Eye (tissue), 1 donor: ENCODE measurements around the gene PPARD.

Source experiments
- DNase-seq: peaks from one replicate; pipeline ENCODE4 v3.0.0-alpha.2; 2015

The PPARD gene

DNA sequence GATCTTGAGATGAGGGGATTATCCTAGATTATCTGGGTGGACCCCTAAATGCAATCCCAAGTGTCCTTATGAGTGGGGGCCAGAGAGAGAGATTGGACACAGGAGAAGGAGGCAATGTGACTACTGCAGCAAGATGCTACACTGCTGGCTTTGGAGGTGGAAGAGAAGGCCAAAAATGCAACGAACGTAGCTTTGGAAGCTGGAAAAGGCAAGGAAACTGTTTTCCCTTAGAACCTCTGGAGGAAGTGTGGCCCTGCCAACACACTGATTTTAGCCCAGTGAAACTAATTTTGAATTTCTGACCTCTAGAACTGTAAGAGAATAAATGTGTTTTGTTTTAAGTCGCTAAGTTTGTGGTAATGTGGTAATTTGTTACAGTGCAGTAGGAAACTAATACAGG lies 15.7 kb downstream of the PPARD start:
- peak; percentile 22 for DNase-seq

DNA sequence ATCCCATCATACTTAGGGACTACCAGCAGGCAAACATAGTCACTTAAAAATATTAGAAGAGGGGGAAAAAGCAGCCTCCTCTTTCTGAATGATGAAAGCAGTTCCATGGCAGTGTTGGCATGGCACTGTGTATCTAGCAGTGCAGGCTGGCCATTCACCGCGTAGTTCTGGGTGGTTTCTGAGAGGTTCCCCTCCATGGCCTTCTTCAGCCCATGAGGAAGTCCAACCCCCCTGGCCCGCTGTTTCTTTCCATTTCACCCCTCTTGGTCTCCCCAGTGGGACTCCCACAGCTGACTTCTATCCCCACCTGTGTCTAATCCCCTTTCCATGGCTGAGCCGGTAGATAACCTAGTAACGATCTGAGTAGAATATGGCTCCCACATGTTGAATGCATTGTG lies 17.0 kb downstream of the PPARD start:
- DNase-seq = no peak

DNA sequence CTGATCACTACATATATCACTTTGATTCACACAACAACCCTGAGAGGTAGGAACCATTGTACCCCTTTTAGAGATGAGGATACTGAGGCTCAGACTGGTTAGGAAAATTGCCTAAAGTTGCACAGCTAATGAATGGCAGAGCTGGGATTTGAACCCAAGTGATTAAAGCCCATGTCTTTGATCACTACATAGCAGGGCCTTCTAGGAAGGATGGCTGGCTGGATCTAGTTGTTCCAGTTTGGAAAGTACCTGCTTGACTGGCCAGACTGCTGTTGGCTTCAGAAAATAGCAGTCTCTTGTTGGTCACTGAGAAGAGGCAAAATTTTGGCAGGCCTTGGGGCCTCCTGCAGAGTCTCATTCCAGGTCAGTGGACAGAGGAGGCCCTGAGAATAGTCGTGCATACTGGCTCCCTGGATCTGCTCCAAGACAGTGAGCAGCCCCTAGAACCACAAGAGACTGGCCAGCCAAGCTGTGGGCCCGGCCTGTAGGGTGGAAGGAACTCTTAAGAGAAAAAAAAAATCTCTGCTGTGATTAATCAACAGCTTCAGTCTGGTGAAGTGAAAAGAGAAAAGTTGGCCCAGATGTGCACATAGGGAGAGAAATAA lies 17.5 kb downstream of the PPARD start:
- peak; percentile 53 for DNase-seq

DNA sequence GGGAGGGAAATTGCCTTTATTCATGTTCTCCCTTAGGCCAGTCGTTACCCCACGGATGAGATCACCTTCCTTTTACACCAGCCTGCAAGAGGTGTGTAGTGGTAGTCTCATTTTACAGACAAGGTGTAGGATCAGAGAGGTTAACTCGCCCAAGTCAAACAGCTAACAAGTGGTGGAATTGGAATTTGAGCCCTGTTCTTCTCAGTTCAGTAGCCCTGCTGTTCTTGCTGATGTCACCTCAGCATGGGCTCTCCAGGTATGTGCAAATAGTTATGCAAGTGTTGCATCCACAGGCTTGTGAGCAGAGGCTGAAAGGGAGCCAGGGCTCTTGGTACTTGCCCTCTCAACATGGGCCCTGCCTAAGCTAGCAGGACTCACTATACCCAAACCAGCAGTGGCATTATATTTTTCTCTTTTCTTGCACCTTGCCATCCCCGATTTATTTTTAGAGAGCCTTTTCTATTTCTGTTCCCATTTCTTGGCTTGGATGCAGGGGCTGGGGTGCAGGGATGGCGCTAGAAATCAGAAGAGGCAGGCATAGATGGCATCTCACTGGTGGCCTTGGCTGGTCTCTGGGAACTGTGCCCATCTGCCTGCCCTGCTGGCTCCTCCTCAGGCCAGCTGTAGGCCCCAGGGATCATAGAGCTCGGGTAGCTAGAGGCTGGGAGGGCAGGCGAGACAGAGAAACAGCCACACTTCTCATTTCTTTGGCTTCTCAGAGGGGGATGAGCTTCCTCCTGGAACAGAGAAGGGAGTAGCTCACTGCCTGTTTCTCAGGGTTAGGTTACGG lies 18.2 kb downstream of the PPARD start:
- no peak for DNase-seq

DNA sequence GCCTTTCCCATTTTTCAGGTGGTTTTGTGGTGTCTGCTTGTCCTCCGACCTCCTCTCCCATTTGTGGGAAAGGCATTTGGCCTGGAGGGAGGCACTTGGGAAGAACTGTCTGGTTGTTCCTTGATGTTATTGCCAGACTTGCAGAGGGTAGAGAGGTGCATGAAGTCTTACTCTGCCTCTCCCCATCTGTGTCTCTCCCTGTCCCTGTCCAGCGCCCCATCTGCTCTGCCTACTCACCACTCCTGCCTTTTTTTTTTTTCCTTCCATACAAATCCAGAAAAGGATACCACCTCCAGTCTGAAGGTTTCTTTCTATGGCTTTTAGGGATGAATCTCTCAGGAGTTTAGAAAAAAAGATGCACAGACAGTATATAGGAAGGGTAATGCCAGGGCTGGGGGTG lies 19.8 kb downstream of the PPARD start:
- DNase-seq = no peak

DNA sequence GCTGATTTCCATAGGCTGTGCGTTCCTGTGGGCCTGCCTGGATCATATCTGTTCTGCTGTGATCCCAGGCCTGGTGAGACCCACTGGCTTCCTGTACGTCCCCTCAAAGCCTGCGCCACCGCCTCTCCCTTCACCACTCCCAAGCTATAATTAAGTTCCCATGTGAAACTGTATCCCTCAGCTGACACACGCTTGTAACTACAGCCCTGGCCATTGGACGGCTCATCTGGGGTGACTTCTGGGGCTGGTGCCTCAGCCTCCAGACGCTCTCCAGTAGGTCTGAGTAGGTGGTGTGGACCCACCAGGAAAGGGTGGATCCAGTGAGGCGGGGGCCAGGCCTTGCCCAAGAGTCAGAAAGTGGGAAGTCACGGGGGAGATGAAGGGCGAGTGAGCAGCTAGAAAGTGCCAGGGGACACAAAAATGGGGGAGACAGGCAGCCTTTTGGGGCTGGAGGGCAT lies 21.0 kb downstream of the PPARD start:
- DNase-seq = peak; percentile 68

DNA sequence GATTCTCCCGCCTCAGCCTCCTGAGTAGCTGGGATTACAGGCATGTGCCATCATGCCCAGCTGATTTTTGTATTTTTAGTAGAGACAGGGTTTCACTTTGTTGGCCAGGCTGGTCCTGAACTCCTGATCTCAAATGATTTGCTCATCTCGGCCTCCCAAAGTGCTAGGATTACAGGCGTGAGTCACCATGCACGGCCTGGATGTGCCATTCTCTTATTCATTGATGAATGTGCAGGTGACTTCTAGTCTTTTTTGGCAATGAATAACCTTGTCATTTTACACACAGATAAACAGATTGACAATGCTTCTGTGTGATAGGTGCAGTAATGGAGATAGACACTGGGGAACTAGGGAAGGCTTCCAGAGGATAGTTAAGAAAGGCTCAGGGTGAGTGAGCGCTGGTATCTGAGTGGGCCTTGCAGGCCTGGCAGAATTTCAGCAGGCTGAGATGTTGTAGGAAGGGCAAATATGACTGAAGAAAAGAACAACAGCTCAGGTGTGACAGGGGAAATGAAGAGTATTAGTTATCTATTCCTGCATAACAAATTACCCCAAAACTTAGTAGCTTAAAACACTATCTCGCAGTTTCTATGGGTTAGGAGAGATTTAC lies 23.3 kb downstream of the PPARD start:
- no peak for DNase-seq

DNA sequence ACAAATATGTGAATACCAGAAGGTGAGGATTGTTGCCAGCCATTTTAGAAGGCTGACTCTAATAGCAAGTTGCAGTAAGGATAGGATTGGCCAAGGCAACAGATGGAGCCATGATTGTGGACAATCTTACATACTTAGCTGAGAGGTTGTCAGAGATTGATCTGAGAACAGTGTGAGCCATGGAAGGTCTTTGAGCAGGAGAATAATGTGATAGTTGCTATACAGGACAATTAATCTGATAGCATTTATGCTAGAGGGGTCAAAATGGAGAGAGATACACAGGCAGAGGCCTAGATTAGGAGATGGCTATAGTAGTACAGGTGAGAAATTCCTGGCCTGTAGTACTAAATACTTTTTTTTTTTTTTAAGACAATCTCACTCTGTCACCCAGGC lies 23.8 kb downstream of the PPARD start:
- DNase-seq = no peak

DNA sequence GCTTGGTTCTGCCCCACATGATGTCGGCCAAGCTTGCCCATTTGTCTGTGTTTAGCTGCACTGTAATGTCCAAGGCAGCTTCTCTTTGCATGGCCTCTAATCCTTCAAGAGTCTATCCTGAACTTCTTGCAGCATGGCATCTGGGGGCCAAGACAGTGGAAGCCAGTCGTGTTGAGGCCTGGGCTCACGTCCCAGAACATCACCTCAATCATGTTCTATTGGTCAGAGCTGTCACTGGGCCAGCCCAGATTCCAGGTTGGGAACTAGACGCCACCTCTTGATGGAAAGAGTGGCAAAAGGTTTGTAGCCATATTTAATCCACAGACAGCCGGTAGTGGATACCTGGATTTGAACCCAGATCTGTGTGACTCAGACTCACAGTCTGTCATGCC lies 25.3 kb downstream of the PPARD start:
- no peak for DNase-seq

DNA sequence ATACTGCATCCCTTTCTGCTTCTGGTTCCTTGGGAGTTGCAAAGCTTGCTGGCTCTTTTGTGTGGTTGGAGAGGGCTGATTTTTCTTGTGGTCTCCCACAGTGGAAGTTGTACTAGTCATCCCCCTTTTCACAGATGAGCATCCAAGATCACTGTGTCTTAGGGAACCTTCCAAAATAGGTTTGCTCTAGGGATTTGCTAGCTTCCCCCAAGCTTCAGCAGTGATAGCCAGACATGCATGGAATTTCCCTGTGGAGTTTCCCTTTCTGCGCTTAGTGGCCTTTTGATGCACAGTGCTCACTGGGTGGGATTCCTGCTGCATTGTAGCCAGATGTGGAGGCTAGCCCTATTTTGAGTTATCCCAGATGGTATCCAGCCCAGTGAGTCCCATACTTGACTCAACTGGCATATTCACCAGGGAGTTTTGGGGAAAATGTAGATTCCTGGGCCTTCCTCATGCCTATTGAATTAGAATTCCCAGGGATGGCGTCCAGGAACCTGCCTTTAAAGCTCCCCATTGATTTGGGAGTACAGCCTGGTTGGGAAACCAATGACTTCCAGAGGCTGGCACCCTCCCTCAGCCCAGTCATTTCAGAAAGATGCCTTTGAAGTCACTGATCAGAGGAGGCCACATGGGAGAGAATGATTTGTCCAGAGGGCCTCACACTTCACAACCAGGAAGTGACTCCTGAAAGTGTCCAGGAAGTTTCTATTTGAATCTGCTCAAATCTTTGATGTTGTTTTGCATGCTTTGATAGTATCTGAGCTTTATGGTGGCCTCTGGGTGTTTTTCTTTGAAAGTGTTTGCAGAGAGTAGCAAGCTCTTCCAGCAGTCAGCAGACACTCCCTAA lies 25.9 kb downstream of the PPARD start:
- no peak for DNase-seq

DNA sequence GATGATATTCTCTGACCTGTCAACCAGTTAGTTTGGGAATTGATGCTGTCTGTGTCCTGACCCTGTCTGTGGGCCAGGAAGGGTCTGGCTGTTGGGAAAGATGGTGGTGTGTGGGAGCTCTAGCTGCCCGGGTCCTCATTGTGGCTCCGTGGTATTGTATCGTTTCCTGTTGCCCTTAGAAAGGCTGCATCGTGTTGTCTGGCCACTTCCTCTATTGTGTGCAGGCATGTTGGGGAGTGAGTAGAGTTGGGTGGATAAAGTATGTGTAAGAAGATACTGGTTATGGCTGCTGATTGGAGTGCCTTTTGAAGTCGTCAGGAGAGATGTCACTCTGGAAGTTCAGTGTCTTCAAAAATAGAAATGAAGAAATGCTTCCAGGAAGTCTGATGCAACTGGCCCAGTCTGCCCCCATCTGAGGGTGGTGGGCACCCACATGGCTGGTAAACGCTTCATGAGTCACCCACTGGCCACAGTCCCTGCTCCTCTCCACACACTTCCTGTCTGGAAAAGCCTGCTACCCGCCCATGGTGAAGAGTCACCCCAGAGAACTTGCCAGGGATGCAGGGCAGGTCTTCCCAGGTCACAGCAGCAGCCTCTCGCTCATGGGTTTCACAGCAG lies 27.9 kb downstream of the PPARD start:
- DNase-seq = no peak

DNA sequence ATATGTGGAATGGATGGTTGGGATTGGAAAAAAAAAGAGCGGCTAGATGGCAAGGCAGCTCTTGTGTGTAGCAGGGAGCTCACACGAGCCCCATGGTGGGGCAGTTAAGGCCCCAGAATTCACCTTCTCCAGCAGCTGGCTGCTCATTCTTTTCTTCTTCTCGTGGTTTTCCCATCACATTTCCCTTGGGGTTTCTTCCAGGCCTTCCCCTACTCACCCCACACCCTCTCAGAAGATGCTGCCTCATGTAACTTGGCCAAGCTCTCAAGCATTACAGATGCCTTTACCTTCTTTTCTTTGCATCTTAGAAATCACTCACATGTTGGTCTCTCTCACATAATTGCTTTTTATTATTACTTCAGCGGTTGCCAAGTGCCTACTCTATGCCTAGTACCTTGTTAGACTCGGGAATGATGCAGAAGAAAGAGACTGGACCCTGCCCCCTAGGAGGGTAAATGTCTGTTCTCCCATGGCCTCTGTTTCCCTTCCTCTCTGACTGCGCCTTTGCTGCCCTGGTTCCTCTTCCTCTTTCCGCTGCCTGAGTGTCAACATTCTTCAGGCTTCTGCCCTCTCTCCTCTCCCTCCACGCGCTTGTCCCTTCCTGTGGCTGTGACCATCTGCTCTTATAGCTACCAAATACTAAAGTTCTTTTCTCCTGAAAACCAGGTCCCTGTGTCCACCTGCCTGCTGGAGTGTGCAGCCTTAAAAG lies 28.6 kb downstream of the PPARD start:
- DNase-seq = no peak

DNA sequence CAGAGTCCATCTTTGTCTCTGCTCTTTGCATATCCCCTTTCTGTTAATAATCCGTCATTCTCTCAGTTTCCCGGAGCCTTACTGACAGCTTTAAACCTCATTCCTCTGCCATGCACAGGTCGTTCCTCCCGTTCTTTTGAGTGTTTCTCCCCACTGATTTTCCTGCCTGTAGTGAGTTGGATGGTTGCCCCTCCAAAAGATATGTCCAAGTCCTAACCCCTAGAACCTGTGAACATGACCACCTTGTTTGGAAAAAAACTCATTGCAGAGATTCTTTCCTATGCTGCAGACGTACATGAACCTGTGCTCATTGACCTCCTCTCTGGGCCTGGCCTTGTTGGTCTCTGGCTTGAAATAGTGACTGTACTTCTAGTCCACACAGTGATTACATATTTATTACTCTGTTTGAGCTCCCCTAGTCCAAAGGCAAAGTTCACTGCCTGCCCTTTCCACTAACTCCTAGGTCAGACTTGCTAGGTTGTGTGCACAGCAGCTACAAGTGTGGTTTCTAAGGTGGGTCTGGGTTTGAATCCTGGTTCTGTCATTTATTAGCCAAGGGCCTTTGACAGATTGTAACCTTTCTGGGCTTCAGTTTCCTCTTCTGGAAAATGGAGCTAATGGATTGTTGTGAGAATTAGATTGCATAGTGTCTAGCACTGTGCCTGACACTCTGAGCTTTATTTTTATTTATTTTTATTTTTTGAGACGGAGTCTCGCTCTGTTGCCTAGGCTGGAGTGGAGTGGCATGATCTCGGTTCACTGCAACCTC lies 29.3 kb downstream of the PPARD start:
- DNase-seq = no peak

DNA sequence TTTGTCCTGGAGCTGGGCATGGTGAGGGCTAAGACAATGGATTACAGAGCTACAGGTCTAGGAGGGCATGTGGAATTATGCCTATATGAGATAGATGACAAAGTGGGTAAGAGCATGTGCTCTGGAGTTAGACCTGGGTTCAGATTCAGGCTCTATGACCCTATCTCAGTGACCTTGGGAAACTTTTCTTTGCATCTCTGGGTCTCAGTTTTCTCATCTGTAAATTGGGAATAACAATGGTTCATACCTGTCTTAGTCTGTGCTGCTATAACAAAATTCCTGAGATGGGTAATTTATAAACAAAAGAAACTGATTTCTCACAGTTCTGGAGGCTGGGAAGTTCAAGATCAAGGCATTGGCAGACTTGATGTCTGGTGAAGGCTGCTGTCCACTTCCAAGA lies 30.3 kb downstream of the PPARD start:
- no peak for DNase-seq

DNA sequence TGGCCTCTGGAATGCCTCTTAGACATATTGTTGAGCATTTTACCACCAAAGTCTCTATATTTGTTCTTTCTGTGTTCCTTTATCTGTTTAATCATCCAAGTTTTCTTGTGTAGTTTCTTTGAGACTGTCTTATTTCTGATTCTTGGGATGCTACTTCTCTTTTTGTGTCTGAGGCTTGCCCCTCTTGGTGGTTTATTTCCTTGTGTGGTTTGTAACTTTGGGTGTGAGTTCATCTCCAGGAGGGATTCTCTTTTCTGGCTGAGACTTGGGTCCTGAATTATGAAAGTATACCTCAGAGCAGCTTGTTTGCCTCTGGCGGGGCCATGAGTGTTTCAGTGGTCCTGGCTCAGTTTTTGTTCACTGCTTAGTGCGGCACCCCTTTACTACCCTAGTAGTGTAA lies 33.9 kb downstream of the PPARD start:
- DNase-seq = no peak

DNA sequence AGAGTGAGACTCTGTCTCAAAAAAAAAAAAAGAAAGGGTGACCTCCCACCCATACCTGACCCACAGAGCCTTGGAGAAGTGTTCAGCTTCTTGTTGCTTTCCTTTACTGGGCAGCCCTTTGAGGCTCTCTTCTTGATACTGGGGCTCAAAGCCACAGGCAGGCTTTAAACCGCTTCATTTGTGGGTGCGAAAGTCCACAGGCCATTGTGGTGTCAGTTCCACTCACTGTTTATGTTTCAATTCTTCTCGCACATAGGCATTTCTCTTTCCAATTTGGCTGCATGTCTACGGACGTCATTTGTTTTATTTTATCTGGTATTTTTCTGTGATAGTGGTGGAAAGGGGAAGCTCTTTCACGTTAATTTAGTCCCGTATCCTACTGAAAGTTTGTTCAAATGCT lies 34.6 kb downstream of the PPARD start:
- peak; percentile 33 for DNase-seq

DNA sequence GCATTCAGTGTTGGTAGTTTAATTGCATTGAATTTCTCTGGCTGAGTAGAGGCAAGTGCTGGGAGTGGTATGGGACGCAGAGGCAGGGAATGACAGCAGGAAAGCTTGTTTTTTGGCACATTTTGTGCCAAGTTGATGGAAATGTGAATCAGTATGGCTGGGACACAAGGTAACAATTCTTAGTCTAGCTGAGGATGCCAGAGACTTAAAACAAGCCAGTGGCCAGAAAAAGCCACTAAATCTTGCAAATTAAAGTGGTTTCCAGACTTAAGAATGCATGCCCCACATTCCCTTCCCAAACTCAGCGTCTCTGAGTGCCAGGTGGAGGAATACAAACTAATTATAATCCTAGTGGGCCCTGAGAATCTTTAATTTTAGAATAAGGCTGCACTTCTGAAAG lies 35.9 kb downstream of the PPARD start:
- DNase-seq = no peak

DNA sequence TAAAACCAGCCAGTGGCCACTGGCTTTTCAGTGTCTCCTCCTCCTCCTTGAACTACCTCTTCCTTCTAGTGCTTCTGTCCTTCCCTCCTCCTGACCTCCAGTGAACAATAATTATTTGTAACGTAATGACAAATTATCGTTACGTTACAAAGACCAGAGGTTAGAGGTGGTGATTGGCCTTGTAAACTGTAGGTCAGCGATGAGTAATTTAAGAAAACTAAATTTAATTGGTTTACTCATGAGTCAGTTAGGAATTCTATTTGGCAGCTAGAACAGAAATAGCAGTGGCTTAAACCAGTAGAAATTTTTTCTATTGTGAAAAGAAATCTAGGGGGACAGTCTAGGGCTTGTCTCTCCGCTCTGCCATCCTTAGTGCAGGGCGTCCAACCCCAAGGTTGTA lies 38.8 kb downstream of the PPARD start:
- no peak for DNase-seq

DNA sequence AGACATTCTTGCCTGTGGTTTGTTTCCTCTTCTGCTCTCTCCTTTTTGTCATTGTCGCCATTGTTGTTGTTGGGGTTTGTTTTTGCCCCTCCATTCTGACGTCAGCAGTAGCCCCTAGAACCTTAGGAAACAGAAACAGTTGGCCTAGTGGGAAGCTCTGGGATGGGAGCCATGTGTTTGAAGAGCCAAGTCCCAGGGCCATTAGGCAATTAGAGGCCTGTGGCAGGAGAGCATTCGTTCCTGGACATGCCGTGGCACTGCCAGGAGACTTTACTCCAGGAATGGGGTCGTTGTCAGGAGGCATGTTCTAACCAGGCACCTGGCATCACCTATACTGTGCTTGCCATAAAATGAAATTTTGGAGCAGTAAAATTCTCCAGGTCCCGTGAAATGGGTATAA lies 39.7 kb downstream of the PPARD start:
- DNase-seq = no peak

DNA sequence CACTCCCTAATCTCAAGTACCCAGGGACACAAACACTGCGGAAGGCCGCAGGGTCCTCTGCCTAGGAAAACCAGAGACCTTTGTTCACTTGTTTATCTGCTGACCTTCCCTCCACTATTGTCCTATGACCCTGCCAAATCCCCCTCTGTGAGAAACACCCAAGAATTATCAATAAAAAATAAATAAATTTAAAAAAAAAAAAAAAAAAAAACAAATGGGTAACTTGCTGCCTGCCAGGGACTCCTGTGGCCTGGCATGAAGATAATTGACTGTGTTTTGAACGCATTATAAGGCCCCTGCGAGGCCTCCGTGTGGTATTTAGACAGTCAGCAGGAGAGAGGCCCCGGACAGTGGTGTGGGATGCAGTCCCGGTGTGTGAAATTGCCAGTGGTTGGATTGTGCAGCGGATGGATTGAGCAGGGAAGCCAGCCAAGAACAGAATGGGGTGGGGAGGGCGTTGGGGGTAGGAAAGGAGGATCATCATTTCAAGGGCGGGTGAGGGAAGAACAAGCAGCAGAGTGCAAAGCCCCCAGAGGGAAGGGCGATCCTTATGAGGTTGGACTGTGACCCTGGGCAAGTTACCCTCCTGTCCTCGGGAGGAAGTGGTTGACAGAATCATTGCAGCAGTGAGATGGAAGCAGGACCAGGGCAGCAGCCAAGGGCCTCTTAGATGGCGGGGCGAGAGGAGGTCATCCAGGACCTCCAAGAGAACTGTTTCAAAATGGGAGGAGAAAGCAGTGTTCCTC lies 43.3 kb downstream of the PPARD start:
- peak; percentile 58 for DNase-seq

DNA sequence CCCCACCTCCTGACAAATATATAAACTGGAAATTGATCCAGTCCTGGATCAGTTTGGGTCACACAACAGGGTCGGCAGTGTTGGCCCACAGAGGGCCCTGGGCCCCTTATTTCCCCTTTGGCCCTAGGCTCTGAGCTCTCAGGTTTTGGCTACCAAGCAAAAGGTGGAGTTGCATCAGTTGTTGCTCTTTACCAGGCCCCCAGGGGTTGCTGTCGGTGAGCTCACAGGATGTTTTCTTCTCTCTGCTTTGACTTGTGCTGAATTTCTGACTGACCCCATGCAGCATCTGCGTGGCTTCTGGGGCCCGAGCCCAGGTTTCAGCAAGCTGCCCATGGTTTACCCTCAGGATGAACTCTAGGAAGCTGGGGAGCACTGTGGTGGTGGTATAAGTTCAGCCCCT lies 44.6 kb downstream of the PPARD start:
- no peak for DNase-seq
